HepG2 (cell line): Measurements from ENCODE around the gene ATXN7L3. TPM values are rescaled to one million over a fixed set of nuclear protein-coding genes. Genes with fewer than 3 reads are reported as not detected.

Experiments
- ATF1 ChIP-seq: IDR thresholded peaks from 2 replicates; pipeline ENCODE4 v1.6.1; 2016; ENCODE audit warnings: mild to moderate bottlenecking, control low read depth
- ATM ChIP-seq: fragments of 450-650 bp; IDR thresholded peaks from 2 replicates; pipeline ENCODE4 v1.7.1; 2017; ENCODE audit warnings: mild to moderate bottlenecking, borderline replicate concordance
- BRCA1 ChIP-seq: sonication (generic); formaldehyde crosslinking; IDR thresholded peaks from 2 replicates; pipeline ENCODE4 v1.4.0; 2020; ENCODE audit warnings: missing genetic modification reagents
- FOXA3 ChIP-seq: IDR thresholded peaks from 2 replicates; pipeline ENCODE4 v1.6.1; 2016; ENCODE audit warnings: missing genetic modification reagents, missing compliant biosample characterization
- IKZF4 ChIP-seq: sonication (generic); formaldehyde crosslinking; IDR thresholded peaks from 2 replicates; pipeline ENCODE4 v1.5.1; 2020; ENCODE audit warnings: borderline replicate concordance, mild to moderate bottlenecking, low read depth, missing genetic modification reagents; ENCODE audit errors: not compliant biosample characterization
- KDM6A ChIP-seq: IDR thresholded peaks from 2 replicates; pipeline ENCODE4 v1.6.1; 2016; ENCODE audit warnings: low read depth
- PAX8 ChIP-seq: sonication (generic); formaldehyde crosslinking; IDR thresholded peaks from 2 replicates; pipeline ENCODE4 v1.8.0; 2022; ENCODE audit warnings: mild to moderate bottlenecking, missing genetic modification reagents, borderline replicate concordance
- POGZ ChIP-seq: sonication (generic); formaldehyde crosslinking; IDR thresholded peaks from 2 replicates; pipeline ENCODE4 v1.4.0; 2020; ENCODE audit warnings: mild to moderate bottlenecking, missing genetic modification reagents
- TBX3 ChIP-seq: fragments of 450-650 bp; IDR thresholded peaks from 2 replicates; pipeline ENCODE4 v1.6.1; 2017; ENCODE audit warnings: antibody characterized with exemption, mild to moderate bottlenecking, inconsistent platforms, borderline replicate concordance
- TEAD2 ChIP-seq: sonication (generic); formaldehyde crosslinking; IDR thresholded peaks from 2 replicates; pipeline ENCODE4 v1.9.0; 2021; ENCODE audit warnings: missing genetic modification reagents
- WIZ ChIP-seq: sonication (generic); formaldehyde crosslinking; IDR thresholded peaks from 2 replicates; pipeline ENCODE4 v1.5.1; 2020; ENCODE audit warnings: mild to moderate bottlenecking, missing genetic modification reagents
- XBP1 ChIP-seq: sonication (generic); formaldehyde crosslinking; IDR thresholded peaks from 2 replicates; pipeline ENCODE4 v1.5.0; 2020; ENCODE audit warnings: missing genetic modification reagents
- ZBTB7A ChIP-seq: sonication (generic); formaldehyde crosslinking; IDR thresholded peaks from 2 replicates; pipeline ENCODE4 v1.8.0; 2022; ENCODE audit warnings: mild to moderate bottlenecking, missing genetic modification reagents
- ZNF468 ChIP-seq: sonication (generic); formaldehyde crosslinking; IDR thresholded peaks from 2 replicates; pipeline ENCODE4 v1.8.0; 2022; ENCODE audit warnings: mild to moderate bottlenecking, moderate library complexity, missing genetic modification reagents
- polyA plus RNA-seq, 8 experiments: library from polyadenylated mRNA; depleted of rRNA in 3 of 8; stranded (reverse) in 7 of 8; unstranded in 1 of 8; fragments of >200 nt; fragmentation: Illumina TruSeq in 4 of 8; extraction: Trizol in 4 of 8; gene quantifications; 2 replicates each; pipeline versions ENCODE4 v1.2.1 to v1.2.3, GENCODE V29; 2011 to 2016; ENCODE audit warnings: low read depth in 4 of 8, missing spikeins in 1 of 8, mixed read lengths in 1 of 8; ENCODE audit not compliant: insufficient read depth in 1 of 8
- total RNA-seq, 5 experiments: library from RNA; depleted of rRNA; stranded (reverse); fragments of >200 nt; fragmentation: Illumina TruSeq; extraction: Trizol; gene quantifications; 2 replicates each; pipeline ENCODE4 v1.2.3, GENCODE V29; 2016; ENCODE audit warnings: low read depth in 1 of 5
- TF ChIP-seq, protein P1 (sequence below): sonication (generic); formaldehyde crosslinking; IDR thresholded peaks from 2 replicates; pipeline ENCODE4 v1.5.0; 2020; ENCODE audit warnings: mild to moderate bottlenecking, missing genetic modification reagents, borderline replicate concordance
- TF ChIP-seq, protein P2 (sequence below): sonication (generic); formaldehyde crosslinking; IDR thresholded peaks from 2 replicates; pipeline ENCODE4 v1.5.0; 2020; ENCODE audit warnings: mild to moderate bottlenecking, low read depth, missing genetic modification reagents, borderline replicate concordance
- TF ChIP-seq, protein P3 (sequence below): sonication (generic); formaldehyde crosslinking; IDR thresholded peaks from 2 replicates; pipeline ENCODE4 v1.5.1; 2020; ENCODE audit warnings: mild to moderate bottlenecking, missing genetic modification reagents
- TF ChIP-seq, protein P4 (sequence below): sonication (generic); formaldehyde crosslinking; IDR thresholded peaks from 2 replicates; pipeline ENCODE4 v1.5.0; 2020; ENCODE audit warnings: missing genetic modification reagents
- TF ChIP-seq, protein P5 (sequence below): sonication (generic); formaldehyde crosslinking; IDR thresholded peaks from 2 replicates; pipeline ENCODE4 v1.5.1; 2020; ENCODE audit warnings: missing genetic modification reagents, mild to moderate bottlenecking, borderline replicate concordance

Gene ATXN7L3
- total and polyA plus RNA-seq, 2 of the 13 experiments (the other 11 are each of a cell fraction or from before 2014, with no cell fraction given) = 44.5 to 59.1 TPM

DNA sequence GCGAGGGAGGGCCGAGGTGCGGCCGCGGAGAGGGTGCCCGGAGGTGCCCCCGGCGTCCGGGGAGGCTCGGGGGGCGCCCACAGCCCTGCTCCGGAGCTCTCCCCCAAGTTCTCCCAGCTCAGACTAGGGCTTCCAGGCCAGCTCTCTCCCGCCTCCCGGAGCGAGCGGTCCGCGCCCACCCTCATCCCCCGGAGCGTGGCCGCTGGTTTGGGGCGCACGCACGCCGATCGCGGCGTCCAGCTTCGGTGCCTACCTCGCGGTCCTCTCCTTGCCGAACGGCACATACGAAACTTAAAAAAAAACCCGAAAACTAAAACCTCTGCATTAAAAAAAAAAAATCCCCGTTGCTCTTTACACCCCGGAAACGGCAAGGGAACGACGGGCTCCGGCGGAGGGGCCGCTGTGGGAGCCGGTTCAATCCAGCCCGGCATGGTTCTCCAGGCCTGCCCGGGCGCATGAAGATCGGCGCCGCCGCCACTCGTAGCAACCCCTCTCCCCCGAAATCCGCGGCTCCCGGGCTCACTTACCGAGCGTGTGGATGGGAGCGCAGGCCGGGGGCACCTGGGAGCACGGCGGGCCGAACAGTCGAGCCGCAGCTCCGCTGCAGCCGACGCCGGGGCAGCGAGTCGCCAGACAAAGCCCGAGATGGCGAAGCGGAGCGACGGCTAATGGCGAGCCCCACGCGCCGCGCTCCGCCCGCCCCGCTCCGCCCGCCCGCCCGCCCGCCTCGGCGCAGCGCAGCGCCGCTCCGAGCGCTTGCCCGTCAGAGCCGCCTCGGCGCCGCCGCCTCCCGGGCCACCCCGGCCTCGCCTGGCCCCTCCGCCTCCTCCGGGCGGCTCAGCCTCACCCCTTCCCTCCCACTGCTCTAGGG is 20.8 kb upstream of the ATXN7L3 start (continued):
- TF ChIP-seq TEAD2 (0 out of 2 replicates have a peak, but pooled peaks have one; percentile 9), ZNF468 (CRISPR knock-in tag) (no peak), ZBTB7A (CRISPR knock-in tag) (no peak), XBP1 (CRISPR knock-in tag) (no peak), FOXA3 (CRISPR knock-in tag) (no peak), PAX8 (no peak), IKZF4 (CRISPR knock-in tag) (no peak), WIZ (no peak), BRCA1 (CRISPR knock-in tag) (no peak), POGZ (CRISPR knock-in tag) (no peak), ATF1 (no peak), TBX3 (no peak), KDM6A (no peak), ATM (no peak)
- TF ChIP-seq, protein P1, sequence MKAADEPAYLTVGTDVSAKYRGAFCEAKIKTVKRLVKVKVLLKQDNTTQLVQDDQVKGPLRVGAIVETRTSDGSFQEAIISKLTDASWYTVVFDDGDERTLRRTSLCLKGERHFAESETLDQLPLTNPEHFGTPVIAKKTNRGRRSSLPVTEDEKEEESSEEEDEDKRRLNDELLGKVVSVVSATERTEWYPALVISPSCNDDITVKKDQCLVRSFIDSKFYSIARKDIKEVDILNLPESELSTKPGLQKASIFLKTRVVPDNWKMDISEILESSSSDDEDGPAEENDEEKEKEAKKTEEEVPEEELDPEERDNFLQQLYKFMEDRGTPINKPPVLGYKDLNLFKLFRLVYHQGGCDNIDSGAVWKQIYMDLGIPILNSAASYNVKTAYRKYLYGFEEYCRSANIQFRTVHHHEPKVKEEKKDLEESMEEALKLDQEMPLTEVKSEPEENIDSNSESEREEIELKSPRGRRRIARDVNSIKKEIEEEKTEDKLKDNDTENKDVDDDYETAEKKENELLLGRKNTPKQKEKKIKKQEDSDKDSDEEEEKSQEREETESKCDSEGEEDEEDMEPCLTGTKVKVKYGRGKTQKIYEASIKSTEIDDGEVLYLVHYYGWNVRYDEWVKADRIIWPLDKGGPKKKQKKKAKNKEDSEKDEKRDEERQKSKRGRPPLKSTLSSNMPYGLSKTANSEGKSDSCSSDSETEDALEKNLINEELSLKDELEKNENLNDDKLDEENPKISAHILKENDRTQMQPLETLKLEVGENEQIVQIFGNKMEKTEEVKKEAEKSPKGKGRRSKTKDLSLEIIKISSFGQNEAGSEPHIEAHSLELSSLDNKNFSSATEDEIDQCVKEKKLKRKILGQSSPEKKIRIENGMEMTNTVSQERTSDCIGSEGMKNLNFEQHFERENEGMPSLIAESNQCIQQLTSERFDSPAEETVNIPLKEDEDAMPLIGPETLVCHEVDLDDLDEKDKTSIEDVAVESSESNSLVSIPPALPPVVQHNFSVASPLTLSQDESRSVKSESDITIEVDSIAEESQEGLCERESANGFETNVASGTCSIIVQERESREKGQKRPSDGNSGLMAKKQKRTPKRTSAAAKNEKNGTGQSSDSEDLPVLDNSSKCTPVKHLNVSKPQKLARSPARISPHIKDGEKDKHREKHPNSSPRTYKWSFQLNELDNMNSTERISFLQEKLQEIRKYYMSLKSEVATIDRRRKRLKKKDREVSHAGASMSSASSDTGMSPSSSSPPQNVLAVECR (CRISPR knock-in tag) = 0 out of 2 replicates have a peak, but pooled peaks have one; percentile 38
- TF ChIP-seq, protein P2, sequence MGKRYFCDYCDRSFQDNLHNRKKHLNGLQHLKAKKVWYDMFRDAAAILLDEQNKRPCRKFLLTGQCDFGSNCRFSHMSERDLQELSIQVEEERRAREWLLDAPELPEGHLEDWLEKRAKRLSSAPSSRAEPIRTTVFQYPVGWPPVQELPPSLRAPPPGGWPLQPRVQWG (CRISPR knock-in tag) = no peak
- TF ChIP-seq, protein P3, sequence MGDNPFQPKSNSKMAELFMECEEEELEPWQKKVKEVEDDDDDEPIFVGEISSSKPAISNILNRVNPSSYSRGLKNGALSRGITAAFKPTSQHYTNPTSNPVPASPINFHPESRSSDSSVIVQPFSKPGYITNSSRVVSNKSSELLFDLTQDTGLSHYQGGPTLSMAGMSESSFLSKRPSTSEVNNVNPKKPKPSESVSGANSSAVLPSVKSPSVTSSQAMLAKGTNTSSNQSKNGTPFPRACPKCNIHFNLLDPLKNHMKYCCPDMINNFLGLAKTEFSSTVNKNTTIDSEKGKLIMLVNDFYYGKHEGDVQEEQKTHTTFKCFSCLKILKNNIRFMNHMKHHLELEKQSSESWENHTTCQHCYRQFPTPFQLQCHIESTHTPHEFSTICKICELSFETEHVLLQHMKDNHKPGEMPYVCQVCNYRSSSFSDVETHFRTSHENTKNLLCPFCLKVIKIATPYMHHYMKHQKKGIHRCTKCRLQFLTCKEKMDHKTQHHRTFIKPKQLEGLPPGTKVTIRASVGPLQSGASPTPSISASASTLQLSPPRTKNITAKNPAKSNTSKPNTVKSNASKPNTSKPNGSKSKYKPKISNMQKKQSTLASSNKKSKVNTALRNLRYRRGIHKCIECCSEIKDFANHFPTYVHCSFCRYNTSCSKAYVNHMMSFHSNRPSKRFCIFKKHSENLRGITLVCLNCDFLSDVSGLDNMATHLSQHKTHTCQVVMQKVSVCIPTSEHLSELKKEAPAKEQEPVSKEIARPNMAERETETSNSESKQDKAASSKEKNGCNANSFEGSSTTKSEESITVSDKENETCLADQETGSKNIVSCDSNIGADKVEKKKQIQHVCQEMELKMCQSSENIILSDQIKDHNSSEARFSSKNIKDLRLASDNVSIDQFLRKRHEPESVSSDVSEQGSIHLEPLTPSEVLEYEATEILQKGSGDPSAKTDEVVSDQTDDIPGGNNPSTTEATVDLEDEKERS (CRISPR knock-in tag) = no peak
- TF ChIP-seq, protein P4, sequence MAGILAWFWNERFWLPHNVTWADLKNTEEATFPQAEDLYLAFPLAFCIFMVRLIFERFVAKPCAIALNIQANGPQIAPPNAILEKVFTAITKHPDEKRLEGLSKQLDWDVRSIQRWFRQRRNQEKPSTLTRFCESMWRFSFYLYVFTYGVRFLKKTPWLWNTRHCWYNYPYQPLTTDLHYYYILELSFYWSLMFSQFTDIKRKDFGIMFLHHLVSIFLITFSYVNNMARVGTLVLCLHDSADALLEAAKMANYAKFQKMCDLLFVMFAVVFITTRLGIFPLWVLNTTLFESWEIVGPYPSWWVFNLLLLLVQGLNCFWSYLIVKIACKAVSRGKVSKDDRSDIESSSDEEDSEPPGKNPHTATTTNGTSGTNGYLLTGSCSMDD (CRISPR knock-in tag) = no peak
- TF ChIP-seq, protein P5, sequence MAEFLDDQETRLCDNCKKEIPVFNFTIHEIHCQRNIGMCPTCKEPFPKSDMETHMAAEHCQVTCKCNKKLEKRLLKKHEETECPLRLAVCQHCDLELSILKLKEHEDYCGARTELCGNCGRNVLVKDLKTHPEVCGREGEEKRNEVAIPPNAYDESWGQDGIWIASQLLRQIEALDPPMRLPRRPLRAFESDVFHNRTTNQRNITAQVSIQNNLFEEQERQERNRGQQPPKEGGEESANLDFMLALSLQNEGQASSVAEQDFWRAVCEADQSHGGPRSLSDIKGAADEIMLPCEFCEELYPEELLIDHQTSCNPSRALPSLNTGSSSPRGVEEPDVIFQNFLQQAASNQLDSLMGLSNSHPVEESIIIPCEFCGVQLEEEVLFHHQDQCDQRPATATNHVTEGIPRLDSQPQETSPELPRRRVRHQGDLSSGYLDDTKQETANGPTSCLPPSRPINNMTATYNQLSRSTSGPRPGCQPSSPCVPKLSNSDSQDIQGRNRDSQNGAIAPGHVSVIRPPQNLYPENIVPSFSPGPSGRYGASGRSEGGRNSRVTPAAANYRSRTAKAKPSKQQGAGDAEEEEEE (CRISPR knock-in tag) = no peak
